Measurements from ENCODE around the gene ADCY5.
"Not testable (repeated sequence)": the region's sequence is repeated elsewhere in the genome, so short reads cannot be mapped to it uniquely, and the experiment has no call there.

Gene ADCY5

DNA sequence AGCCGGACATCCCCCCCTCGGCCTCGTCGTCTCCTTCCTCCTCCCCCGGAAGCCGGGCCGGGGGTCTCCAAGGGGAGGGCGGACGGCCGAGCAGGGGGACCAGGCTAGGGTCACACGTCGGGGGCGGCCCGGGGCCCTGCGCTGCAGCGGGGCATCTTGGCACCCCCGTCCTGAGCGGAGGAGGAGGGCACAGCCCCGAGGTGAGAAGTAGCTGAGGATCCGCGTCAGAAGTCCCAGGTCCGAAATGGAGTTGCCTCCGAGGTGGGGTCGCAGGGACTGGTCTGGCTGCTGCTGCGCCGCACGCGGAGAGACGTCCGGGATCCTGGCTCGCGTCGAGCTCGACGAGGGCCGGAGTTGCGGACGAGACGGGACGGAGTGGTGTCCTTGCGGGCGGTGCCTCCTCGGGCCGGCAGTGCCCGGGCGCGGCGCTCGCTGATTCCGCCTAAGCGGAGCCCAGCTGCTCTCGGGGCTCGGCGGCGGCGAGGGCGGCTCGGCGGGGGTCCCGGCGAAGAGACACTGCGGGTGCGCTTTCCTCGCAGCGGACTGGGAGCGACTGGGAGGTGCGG lies at the start of gene ADCY5:
Gene ADCY5, minus strand, starts transcription at position 555 of the 566 bp plus-strand sequence. Its CDS starts 545 bp downstream, at position 10.
- DNase-seq: peak in 1 of 2 experiments; percentile 36

DNA sequence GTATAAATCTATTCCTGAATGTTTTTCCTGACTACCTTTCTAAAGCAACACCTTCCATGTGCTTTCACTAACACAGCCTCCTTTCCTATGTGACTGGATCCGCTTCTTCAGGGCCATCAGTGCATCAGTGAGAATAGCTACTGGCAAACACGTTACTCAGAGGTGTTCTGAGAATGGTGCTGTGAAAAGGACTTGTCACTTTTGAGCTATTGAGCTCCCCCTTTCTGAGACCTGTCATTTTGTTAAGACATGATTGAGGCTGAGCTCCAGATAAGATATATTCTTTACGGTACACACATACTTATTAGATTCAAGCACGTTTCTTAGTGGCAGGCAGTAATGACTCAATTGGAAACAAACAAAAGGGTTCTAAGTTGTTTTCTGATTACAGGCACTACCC lies 45.0 kb upstream of the ADCY5 start:
- no peak for DNase-seq

DNA sequence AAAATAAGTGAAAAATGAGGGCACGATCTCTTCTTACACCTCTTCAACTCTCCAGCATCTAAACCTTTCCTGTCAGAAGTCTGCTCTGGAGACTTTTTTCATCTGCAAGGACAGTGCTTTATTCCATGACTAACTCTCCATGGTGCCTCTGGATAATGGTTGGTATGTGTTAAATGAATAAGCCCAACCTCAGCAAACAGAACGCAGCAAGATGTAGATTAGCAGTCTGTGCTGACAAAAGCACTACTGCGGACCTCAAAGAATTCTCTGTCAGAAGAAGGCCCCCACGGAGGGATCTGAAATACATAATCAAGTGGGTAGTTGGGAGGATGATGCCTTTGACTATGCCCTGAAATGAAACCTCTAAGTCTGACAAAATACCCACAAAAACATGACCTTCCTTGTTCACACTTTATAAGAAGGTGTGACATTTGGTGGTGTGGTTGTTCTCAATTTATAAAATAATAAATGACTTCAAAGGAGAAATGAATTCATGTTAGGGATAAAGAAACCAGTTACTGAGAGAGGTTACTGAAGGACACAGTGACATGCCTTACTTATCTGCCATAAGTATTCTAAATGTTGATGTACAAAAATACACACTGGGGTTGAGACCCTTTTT lies 43.2 kb upstream of the ADCY5 start:
- DNase-seq: no peak

DNA sequence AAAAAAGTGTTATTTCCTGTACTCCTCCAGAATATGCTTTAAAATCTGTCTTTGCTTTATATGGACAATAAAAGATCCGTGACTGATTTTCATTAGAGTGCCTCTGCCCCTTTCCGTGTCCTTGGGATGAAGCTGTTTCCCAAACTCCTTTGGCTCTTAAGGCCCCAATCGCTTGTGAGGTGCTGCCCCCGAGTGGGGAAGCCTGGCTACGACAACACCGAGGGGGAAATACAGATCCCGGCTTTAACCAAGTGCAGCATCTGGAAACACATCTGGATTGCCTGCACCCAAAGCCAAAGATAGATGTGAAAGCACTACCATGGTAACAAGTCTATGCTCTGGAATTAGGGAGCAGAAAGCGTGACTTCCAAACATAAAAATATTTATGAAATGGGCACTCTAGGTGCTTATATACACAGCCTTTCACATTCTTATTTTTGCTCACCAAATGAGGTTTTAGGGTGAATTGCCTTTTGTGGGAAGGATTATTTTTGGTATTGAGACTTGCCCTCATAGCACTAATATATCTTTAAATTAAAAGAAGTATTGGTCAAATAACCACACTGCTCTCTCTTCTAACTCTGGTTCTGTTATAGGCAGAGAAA lies 40.6 kb upstream of the ADCY5 start:
- DNase-seq: peak; percentile 30 to 72

DNA sequence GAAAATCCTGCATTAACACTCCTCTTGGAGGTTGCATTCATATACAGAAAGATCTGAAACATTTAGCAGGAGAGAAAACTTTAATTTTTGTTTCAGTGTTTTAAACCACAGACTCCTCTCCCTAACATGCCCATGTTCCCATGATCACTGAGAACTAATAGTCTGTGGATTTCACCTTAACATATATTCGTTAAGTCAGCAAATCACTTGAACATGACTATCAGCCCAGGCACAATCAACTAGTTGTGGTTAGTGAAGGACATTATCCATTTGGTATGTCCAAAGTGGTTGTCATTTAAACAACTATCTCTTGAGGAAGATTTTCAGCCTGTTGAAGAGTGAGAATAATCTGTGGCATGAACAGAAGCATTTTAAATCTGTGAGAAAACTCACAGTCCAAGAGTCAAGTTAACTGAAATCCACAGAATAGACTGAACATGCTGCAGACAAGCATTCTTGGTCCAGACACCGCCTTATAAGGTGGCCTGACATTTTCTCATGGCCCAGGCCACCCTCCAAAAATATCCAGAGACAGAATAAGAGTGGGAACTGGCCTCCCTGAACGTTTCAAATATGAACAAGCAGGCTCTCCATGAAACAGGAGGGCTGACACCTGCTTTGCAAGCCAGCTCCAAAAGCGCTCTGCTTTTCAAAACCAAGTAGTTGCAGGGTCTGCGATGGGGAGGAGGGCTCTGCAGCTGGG lies 39.9 kb upstream of the ADCY5 start:
- no peak for DNase-seq

DNA sequence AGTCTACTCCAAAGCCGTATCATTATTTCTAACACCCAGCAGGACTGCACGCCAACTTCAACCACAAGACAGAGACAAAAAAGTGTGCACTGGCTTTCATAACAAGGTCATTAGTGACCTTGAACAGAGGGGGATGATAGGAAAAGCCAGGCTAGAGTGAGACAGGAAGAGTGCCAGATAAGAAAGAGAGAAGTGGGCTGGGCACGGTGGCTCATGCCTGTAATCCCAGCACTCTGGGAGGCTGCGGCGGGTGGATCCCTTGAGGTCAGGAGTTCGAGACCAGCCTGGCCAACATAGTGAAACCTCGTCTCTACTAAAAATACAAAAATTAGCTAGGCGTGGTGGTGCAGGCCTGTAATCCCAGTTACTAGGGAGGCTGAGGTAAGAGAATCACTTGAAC lies 38.2 kb upstream of the ADCY5 start:
- DNase-seq: not testable (repeated sequence)

DNA sequence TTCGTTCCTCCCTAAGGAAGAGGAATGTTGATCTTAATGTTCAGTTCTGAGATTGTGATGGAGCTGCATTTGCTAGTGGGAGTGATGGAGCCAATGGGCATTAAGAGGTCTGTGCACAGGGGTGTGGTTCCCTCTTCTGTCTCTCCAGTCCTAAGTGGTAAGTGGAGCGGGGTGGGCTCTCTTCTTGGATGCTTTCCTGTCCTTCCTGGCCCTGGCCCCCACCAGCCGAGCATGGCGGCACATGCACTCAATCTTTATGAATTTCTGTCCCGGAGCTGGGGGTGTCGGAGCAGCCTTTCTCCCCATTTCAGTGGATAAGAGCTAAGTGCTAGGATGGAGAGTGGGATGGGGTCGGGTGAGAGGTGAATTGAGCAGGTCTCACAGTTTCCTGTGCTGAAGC lies 37.6 kb upstream of the ADCY5 start:
- no peak for DNase-seq

DNA sequence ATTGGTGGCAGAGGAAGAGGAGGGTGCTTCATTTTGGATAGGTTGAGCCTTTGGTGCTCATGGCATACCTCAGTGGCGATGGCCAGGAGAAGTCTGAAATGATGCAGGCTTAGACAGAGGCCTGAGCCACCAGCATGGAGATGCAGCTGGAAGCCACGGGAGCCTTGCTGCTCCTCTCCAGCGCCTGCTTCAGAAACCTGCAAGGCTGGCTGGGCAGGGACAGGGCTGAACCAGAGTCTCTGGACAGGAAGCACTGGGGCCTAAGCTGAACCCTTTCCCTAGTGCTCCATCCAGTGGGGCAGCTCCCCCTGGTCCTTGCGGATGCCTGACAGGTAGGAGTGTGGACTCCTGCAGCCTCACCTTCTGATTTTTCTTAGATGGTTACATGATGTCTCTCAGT lies 36.7 kb upstream of the ADCY5 start:
- no peak for DNase-seq

DNA sequence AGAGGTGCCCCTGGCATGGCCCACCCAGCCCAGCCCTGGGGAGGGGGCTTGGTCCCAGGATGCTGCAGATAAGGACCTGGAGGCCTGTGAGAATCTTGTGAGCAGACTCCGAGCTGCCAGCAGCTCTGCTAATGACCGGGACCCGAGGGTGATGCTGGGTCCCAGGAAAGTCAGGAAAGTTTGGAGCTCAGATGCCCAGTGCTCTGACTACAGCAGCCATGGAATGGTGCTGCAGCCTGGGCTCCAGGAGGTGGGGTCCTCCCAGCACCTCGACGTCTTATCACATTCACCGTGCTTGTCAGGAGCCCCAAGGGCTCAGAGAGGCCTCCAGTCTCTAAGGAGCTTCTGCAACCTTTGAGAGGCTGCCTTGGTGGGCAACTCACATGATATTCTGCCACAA lies 34.3 kb upstream of the ADCY5 start:
- DNase-seq: no peak

DNA sequence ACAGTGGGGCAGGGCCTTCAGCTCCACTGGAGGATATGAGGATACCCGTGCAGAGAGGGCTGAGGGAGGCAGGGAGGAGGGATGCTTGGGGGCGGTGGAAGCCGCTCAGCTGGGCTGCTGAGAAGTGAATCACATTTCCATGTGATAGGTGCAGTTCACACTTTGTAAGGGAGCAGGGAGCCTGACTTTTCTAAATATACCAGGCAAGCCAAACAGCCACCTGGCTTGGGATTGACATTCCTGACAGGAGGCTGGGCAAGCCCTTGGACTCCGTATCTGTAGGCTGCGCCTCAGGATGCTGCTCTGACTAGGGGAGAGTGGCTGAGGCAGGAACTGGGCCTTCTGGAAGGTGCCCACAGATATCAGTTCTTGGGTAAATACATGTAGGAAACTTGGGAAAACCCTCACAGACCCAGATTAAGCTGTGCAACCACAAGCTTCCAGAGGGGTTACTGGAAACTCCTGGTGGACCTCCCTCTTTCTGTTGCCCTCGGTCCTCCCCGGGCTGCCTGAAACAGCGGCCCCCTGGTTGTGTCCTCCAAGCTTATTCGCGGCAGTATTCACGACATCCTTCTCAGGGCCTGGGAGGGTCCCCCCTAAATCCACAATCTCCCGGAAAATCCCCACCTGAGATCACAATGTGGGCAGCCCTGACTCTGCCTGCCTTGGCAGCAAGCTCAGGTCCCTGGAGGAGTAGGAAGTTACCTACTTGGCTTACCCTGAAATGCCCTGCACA lies 33.0 kb upstream of the ADCY5 start:
- no peak for DNase-seq

DNA sequence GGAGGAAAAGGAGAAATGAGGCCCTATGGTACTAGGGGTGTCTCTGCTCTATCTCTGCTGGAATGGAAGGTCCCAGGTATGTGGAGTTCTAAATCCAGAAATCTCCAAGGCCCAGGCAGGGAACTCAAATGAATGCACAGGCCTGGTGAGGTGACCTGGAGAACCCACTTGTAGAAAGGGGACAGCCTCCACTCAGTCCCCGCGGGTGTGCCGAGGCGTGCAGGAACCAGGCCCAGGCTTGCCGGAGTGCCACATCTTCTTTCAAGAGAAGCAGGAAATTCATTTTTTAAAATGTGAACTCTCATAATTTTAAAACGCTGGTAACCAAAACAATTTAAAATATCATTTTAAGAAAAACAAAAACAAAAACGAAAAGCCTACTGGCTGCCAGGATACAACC lies 32.2 kb upstream of the ADCY5 start:
- no peak for DNase-seq

DNA sequence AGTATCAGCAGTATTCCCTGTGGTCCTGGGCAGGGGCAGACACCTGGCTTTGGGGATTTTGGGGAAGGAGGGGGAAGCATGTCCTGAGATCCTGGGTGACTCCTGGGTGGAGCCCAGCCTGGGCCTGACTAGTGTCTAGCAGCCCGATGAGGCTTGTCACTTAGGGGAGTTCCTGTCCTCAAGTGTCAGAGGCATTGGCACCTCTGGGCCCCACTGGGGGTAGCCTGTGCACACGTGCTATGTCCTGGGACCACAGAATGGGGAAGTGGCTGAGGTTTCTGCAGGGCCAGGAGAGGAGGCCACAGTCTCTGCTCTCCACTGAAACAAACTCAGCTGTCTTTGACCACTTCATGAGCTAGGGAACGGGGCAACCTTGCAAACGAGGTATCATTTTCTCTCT lies 31.5 kb upstream of the ADCY5 start:
- no peak for DNase-seq

DNA sequence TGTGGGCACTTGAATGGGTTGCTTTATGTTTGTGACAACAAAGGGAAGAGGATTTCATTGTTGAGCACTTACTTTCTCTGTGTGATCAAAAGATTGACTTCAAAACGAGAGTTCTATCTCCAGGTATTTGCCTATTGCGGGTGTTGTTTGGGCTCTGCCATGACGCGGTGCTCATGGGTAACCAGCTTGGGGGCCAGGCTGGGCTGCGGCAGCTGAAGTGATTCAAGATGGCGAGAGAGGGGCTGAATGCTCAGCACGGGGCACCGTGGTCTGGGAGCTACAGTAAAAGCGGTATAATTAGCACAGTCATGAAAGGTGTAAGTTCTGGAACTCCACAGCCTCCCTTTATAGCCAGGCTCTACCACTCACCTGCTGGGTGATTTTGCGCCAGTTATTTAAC lies 31.0 kb upstream of the ADCY5 start:
- no peak for DNase-seq

DNA sequence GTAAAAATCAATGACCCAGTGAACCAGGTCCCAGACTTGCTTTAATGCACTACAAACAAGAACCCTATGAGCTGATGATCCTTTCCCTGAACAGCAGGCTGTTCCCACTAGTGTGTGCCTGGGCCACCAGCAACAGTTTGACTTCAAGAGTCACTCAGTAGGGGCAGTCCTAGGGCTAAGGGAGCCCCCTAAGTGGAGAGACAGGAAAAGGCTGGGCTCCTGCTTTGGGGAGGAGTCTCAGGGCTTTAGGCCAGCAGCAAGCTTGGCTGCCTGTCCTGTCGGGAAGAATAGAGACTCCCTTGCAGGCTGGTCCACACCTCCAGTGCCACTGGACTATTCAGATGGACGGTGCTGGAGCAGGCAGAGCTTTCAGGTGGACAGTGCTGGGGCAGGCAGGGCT lies 29.4 kb upstream of the ADCY5 start:
- no peak for DNase-seq

DNA sequence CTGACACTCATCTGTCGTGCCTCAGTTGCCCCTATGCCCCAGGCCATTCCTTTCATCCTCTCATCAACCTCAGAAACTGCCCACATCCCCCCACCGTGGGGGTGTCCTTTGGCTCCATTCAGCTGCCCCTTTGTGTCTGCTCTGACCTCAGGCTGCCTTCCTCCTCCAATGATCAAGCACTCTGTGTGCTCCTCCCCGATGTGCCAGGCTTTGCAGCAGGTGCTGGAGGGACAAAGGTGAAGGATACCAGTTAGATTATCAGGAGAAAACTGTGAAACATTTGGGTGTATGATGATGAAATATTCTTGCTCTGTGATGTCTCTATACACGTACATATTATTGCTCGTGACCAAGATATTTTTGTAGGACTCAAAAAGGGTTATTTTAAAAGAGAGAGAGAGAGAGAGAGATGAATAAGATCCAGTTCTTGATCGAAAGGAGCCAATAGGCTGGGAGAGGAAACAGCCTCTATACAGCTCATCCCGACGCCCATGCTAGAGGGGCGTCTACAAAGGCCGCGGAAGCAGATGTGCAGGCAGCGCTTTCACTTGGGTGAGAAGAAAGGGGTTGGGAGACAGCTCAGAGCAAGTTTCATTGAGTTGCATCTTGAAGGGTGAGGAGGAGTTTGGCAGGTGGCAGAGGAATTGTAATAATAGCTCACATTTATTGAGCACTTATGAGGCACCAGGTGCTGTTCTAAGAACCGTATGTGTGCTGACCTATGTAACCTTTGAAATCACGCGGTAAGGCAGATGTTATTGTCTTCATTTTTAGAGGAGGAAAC lies 28.3 kb upstream of the ADCY5 start:
- DNase-seq: peak; percentile 12 to 72

DNA sequence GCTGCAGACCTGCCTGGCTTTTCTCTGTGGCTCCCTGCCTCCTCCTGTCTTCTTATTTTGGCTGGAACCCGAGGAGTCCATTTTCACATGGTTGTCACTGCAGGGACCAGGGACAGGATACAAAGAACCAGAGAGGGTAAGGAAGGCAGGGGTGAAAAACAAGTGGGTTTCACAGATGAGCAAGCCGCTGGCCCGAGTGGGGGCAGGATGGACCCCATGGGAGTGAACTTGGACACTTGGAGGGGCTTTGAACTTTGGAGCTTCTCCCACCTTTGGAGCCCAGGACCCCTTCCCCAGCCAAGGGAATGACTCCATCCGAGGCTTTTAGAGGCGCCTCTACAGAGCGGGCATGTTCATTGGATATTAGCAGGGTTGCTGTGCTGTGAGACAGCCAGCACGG lies 26.9 kb upstream of the ADCY5 start:
- no peak for DNase-seq

DNA sequence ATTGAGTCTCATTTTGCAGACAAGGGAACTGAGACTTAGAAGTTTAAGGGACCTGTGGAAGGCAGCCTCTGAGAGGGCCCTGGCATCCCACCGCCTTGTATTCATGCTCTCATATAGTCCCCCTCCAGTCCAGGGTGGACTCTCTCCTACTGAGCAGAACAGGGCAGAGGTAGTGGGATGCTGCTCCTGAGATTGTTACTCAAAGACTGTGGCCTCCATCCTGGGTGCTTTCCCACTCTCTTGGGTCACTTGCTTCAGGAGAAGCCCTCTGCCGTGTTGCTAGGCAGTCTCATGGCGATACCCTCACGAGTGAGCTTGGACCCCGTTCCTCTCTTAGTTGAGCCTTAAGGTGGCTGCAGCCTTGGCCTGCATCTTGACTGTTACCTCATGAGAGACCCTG lies 22.2 kb upstream of the ADCY5 start:
- no peak for DNase-seq

DNA sequence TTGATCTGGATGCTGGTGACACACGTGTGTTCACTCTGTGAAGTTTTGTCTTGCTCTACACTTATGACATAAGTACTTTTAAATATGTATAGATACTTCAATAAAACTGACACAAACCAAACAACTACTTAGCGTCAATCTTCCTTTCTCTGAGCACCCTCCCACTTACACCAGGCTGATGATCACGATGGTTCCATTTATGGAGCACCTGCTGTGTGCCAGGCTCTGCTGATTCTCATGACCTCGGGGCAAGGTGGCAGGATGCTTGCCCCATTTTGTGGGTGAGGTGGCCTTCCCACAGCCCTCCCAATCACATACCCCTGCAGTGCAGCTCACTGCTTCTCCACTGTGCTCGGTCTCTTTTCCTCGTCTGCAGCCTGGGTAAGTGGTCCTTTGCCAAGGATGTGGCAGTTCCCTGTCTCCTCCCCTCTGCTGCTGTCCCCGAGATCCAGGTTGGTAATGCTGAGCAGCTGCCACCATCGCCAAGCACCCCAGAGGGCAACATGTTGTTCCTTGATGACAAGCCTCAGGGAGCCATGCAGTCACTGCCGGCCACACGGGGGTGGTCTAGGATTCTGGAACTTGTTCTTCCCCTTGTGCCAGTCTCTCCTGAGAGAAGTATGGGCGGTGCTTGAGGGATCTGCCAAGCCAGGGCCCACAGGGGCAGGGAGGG lies 20.6 kb upstream of the ADCY5 start:
- DNase-seq: no peak

DNA sequence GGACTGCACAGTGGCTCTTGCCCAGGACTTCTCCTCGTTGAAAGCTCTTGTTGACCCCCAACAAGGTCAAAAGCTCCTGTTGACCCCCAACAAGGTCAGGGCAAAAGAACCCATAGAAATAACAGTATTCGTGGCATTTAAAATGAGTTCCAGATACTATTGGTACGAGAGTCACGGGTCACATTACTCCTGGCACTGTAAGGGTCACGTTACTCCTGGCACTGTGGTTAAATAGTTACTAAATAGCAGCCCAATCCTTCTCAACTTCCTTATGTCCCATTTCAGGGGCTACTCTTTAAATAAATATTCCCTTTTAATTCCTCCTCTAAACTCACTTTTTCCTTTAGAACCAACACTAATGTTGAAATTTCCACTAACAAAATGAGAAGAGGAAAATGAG lies 18.2 kb upstream of the ADCY5 start:
- no peak for DNase-seq

DNA sequence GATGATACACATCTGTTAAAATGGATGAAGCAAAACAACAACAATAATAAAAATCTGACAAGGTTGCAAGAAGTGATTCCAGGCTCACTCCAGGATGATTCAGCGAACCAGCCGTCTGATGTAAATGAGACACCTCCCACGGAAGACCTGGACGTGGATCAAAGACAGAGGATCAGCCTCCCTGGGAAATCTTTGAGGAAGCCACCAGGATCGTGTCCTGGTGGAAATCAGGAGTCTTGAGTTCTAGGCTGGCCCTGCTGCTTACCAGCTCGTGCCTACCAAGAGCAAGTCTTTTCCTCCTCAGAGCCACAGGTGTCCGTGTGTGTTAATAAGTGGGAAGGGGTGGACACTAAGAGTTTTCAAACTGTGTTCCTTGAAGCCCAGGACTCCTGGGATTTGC lies 15.3 kb upstream of the ADCY5 start:
- DNase-seq: no peak

DNA sequence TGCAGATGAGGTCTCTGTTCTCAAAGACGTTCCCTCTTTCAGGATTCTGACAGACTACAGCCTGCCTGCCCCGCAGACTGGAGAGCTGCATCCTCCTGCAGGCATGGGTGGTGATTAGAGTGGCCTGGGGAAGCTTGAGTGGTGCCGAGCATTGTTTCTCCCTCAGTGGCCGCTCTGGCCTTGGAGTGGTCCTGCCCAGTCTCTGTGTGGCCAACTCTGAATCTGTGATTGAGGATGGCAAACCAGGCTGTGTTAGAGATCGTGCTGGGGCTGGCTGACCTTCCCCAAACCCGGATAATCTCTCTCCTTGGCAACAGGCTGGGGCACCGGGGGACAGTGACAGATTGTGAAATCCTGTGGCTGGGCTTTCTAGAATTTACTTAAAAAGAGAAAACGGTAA lies 11.0 kb upstream of the ADCY5 start:
- peak in 1 of 2 experiments; percentile 44 for DNase-seq

DNA sequence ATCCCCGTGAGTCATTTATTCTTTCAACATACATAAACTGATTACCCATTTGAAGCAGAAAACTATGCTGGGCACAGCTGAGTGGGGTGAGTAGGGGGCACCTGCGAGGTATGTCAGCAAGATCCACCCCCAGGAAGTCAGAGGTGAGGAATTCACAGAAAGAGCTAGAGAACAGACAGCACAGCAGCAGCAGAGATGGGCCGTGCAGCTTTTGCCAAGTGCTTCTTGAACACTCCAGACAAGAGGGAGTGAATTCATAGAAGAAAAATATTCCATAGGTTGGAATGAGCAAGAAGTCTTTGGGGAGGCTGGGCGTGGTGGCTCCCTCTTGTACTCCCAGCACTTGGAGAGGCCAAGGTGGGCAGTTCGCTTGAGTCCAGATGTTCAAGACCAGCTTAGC lies 9.4 kb upstream of the ADCY5 start:
- no peak for DNase-seq

All from NCI-H524 (cell line).